ENCODE results near the gene HOTAIR.
A peak's percentile ranks its signal among the peaks of the same experiment; 100 is the strongest.

The HOTAIR gene

DNA sequence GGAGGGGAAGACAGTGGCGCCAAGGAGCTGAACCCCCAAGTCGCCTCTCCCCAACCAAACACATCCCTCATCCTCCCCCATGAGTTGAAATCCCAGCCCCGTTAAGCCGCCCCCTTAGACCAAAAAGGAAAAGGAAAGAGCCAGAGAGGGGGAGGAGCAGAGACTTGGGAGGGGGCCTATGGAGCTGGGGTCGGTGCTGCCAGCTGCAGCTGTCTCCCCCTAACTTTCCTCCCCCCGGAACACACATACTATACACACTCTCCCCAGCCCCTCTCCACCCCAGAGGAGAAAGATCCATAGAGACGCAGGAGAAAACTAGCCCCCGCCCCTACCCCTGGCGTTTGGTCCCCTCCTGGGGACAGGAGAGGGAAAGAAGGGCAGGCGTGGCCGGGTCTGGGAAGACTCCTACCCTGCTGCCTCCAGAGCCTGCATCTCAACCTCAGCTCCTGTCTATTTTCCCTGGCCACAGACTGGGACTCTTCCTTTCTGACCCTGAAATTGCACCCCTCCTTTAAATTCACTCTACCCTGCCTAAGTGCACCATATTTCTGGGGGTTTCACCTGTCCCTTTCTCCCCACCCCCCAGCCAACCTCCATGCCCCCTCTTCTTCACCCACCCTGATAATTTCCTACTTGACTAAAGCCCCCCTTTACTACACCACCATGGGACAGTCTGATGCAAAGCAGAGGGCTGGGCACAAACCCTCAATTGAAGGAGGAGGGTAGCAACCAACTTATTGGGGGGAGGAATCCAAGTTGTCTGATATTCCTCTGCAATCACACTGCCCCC is 23.6 kb upstream of the HOTAIR start:
- DNase-seq: no peak

DNA sequence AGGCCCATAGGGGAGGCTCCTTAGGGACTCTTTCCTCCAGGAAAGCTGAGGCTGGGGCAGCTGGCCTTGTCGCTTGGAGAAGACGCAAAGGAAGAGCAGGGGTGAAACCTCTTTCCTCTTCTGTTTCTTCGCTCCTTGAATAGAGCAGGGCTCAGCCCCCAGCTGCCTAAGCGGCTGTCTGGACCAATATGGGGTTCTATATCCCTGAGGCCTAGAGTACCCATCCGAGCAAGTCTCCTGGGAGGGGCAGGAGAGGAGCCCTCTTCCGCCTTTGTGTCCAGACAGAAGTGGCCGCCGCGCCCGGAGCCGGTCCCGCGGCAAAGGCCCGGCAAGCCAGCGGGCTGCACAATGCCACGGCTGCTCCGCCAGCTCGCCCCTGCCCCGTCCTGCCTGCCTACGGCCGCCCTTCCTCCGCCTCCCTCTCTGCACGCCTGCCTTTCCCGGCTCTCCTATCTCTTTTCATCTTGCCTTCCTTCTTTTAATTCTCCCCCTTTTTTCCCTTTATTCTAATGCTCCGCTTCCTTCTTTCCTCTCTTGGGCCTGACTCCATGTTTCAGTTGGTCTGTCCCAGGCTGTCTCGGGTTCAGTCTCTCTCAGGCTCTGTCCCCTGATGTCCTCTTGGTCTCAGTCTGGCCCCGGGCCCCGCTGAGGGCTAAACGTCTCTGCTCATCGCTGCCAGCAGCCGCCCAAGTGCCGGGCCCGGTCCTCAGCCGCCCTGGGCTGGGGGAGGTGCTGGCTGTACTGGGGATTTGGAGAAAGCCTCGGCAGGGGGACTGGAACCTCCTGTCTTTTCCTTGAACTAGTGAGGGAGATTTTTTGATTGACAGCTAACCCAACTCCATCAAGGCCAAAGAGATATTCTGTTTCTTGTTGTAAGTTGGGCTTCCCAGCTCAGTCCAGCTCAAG is 22.7 kb upstream of the HOTAIR start:
- DNase-seq: no peak

DNA sequence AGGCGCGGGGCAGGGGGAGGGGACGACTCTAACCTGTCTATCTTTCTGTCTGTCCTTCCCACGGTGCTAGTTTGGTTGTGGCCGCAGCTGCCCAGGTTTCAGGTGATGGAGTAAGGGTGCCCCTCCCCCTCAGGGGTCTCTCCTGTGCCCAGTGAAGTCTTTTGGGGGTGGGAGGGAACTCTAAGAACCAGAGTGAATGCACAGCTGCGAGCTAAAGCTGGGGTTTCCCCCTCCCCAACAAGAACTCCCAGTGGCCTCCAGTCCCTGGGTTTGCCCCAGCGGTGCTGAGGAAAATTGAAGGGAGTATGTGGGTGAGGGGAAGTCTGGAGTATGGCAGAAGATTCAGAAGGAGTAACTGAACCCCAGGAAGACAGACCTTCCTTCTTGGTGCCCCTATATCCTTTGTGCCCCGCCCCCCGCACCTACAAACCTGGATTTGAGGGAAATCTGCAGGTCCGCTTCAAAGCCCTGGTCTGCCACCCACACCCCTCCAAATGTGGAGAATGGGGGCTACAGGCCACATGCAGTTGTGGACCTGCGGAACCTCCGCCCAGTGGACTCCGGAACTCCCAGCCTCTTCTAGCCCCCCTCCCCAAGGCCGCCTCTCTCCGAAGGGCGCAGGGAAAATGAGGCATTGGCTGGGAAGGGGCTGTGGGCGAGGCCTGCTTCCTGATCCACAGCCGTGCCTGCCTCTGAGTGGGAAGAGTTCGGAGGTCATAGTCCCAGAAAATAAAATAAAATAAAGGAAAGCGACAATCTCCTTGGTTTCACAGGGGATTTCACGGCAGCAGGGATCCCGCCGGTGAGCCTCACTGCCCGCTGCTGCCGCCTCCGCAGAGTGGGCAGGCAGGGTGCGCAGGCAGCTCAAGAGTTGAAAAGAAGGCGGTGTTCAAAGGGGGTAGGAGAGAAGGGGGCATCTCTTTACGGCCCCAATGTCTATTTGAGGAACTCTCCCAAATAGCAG is 21.8 kb upstream of the HOTAIR start:
- DNase-seq: no peak

DNA sequence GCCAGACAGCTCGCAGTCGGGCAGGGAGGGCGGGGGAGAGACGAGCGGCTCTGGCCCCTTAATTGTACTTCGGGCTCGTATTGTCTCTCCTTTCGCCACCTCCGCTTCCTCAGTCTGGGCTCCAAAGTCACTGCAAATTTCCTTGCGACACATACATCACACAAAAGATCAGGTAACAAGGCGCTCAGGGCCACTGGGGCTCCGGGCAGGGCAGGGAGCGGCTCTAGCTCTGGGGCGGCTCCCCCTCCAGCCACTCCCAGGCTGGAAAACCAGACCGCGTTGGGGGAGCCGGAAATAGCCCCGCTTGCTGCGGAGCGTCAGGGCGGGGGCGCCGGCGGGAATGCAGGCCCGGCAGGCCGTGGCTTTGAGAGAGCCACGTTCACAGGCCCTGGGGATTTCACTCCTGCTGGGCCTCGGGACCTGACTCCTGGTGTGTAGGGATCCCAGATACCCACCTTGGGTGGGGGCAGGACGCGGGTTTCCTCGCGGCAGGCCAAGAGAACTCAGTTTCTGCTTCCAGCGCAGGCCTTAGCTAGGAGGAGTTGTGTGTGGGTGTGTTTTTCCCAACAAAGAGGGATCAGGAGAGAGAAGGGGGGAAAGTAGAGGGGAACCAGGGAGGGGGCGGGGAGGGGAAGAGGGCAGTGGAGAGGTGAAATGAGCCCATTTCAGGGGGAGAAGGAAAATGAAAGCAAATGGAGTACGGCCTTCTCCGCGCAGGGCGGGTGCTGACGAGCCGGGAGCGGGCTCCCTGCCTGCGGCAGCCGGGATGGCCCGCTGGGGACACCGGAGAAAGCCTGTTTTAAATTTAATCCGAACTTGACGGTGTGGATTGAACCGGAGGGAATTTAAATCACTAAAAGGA is 20.9 kb upstream of the HOTAIR start:
- DNase-seq: no peak

DNA sequence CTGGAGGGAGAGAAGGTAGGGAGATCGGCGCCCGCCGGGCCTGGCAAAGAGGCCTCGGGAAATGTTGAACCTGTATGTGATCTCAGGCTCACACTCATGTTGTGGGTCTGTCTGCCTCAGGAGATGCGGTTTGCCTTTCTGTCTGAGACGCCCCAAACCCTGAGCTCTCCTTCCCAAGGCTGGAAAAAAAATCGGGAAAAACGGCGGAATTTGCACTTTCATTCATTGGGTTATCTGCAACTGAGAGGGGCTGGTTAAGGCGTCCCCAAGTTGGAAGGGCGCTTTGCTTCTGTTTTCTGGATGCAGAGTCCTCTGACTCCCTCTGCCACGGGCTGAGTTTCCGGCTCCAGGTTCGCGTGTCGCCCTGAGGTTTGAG is 20.2 kb upstream of the HOTAIR start:
- no peak for DNase-seq

DNA sequence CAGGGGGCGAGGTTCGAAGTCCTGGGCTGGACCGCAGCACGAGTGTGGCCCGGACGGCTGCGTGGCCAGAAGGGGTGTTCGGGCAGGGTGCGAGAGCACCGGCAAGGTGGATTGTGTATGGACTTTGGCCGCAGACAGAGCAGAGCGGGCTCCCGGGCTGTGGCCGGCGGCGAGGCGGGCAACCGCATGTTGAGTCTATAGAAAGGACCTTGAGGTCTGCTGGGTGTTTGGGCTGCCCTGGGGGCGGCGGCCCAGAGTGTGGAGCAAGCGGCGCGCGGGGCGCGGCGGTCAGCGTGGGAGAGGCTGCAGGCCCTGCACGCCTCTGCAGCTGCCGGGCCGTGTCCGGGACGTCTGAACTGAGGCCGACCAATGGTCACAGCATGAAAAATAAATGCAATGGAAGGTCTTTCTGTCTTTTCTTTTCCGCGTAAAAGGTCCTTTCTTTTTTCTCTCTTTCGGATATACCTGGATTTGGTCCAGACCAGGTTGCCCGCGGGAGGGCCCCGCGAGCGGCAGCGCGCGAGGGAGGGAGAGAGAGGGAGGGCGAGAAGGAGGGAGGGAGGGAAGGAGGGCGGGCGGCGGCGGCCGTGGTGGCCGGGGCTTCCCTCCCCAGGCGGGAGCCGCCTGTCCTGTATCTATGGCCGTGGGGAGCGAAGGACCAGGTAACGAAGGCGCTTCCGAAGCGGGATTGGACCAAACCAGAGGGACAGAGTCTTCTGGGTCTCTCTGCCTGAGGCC is 19.7 kb upstream of the HOTAIR start:
- no peak for DNase-seq

DNA sequence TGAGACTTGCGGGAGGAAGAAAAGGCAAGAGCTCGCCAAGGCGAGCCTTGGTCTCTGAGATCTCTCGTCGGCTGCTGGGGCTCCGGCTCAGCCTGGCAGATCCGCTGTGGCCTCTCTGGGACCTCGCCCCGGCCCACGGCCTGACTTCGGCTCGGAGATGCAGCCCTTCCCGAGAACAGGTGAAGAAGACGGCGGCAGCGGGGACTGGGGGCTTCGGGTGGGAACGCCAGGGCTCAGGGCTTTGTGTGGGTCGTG is 19.2 kb upstream of the HOTAIR start:
- DNase-seq: no peak

DNA sequence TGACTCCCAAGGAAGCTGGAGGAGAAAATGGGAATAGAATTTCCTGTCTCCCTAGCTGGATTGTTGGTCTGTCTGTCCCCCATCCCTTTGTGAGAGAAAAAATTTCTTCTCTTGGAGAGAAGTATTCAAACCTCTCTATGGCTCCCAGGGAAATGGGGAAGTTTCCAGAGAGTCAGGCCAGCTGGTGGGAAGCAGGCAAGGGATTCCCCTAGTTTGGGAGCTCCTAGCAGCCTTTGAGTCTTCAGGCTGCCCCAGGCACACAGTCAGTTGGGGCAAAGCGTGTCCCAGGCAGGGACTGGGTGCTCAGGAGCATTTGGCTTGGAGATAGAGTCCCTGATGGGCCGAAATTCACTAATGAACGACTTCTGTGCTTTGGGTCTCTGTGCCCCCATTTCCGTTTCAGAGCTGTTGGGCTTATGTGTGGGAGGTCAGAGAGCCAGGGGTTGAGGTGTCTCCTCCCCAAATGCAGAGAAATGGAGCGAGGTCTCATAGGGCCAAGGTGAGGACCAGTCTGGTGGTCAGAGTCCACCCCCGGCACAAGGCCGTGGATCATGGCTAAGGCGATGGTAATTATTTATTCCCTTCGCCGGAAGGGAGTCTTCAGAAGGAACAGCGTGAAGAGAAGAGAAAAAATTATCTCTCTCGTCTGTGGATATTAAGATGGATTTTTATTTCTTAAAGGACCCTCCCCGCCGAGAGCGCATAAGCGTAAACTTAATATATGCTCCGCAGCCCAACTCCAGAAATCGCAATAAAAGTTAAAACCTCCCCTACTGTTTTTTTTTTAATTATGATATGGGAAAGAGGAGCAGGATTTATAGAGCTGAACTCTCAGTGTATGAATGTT is 18.6 kb upstream of the HOTAIR start:
- DNase-seq: no peak

DNA sequence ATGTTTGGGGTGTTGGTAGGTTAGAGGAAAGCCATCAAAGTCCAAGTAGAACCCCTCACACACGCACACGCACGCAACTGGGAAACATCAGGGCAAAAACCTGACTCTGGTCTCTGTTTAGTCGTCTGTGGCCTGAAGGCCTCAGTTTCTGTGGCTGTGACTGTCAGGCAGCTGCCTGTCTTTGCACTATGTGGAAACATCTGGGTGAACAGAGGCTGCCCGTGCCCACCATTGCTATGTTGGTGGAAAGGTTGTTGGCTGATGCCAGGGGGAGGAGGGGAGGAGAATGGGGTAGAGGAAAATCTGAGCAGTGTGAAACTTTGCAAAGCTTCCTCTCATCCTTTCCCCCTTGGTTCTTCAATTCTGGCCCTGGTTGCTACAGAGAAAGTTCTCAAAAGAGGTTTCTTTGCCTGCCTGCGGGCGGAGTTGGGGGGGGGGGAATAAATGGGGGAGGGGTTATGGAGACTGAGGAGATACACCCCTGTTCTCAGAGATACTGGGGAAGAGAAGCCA is 17.7 kb upstream of the HOTAIR start:
- DNase-seq: no peak

DNA sequence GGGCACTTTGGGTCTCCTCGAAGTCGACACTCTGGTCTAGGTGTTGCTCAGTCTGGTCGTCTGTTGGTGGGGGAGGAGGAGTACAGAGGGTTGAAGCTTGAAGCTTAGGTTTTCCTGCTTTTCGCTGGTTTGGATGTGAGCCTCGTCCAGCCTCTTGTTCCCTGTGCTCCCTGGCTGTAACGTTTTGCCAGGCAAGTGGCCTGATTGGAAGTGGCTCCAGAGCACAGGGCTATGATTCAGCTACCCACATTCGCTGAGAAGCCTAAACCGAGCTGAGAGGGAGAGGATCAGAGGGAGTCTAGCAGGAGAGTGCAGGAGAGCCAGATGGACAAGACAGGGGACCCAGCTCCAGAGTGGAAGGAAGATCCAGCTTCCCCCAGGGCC is 16.3 kb upstream of the HOTAIR start:
- DNase-seq: no peak

DNA sequence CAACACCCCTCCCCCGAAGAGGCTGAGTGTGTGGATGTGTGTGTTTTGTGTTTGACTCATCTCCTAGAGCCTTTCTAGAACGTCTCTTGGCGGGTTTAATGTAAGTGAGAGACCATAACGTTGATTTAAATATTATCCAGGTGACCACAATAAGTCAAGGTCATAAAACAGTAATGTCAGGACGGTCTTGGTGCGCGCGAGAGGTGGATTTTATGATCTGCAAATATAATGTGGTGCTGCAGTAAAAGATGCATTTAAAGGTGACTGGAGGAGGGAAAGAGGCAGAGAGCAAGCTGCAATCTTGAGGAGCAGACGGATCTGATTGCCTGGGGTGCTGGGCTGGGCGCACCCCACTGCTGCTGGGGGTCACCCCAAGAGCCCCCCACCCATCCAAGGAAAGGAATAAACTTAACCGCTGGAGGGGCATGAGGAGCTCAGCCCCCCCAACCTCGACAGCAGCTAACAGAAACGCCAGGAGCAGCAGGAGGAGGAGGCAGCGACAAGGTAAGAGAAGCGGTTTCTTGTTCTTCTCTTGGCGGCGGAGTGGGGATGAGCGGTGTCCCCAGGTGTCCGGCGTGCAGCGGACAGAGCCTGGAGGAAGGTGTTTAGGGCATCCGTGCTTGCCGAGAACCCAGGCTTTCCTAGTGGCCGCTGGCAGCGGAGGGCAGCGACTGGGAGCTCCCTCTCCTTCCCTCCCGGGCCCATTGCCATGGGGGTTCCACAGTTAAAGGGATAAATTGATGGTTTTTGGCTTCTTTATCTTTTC is 15.7 kb upstream of the HOTAIR start:
- DNase-seq: no peak

DNA sequence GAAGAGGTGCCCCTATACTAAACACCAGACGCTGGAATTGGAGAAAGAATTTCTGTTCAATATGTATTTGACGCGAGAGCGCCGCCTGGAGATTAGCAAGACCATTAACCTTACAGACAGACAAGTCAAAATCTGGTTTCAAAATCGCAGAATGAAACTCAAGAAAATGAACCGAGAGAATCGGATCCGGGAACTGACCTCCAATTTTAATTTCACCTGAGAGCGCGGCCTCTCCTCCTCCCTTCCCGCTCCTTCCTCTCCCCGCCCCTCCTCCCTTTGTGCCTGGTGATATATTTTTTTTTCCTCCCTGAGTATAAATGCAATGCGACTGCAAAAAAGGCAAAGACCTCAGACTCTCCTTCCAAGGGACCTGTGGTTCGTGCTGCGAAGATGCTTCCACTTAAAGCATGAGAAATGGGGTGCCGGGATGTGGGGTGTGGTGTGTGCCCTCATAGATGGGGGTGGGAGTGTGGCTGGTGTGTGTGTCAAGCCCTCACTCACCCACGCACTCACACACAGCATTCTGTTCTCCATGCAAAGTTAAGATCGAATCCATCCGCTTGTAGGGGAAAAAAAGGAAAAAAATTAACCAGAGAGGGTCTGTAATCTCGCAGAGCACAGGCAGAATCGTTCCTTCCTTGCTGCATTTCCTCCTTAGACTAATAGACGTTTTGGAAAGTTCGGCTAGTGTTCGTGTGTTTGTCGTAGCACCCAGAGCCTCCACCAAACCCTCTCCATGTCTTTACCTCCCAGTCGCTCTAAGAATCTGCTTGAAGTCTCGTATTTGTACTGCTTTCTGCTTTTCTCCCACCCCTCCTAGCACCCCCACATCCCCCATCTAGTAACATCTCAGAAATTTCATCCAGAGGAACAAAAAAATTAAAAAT is 14.7 kb upstream of the HOTAIR start:
- peak in 1 of 2 donors; percentile 42 for DNase-seq

DNA sequence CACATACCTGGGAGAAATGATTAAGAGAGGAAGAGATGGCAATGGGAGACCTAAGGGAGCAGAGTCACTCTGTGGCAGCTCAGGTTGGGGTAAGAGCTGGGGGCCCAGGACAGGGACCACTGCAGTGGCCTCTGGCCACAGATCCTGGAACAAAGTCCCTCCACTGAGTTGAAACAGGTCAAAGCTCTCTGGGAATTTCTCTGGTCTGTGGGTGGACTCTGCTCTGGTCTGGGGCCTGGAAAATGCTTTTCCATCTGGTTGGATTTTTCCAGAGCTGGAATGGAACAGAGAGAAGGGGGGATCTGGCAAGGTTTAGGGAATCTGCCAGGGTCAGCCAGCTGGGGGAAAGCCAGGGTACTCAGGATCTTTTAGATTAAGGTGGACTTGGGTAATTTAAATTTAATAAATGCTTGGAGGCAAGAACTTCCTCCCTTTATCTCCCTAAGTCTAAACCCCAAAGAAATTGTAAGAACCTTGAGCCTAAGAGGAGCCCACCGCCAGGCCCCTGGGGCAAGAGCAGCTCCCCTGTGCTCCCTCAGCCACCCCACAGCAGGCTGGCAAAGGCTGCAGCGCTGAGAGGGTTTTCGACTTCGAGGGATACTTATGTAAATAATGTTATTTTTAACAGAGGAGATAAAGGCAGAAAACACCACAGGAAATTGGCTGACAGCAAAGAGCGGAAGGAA is 13.9 kb upstream of the HOTAIR start:
- DNase-seq: no peak

DNA sequence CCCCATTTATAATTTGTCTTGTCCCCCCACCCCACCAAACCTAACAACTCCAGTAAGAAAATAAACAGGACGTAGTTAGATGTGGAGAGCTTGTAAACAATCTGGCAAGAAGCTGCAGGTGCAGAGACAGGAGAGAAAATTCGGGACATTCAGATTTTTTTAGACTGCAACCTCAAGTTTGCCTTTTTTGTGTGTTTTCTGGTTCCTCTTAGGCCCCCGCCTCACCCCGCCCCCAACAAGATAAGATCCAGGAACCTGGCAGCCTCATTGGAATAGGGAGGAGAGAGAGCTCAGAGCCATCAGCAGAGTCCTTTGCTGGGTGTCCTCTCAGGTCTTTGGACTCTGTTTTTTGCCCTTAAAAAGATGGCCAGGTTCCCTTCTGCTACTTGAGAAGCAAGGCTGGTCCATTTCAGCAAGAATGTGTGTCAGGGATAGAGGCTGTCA is 13.1 kb upstream of the HOTAIR start:
- DNase-seq: no peak

DNA sequence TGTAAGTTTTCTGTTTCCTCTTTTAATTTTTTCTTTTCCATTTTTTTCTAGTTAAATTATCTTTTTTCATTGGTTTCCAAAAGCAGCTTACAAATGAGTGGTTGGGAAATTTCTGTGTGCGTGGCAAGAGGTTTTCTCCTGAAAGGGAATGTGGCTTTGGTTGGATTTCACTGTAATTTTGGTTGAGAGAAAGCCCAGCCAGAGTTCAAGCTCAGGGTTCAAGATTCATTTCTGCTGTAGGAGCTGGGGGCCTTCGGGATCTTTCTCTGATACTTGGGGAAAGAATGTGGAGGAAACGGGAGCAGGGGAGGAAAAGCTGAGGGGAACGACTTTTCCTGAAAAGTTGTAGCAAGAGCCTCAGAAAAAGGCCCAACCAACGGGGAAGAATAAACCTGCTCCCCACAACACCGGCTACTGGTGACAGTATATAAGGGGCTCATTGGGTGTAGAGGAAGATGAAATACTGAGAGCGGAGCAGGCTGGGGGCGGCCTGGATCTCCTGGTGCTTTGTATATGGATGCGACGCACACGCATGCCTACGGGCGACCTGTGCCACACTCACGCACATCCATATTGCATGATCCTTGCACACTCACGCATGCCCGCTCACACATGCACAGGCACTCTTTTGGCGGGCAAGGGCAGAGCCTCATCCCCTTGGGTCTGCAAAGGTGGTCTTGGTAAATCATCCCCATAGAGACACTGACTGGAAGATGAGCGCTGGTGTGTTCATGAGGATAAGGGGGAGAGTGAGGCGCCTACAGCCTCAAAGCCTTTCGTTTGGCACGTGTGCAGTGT is 12.1 kb upstream of the HOTAIR start:
- no peak for DNase-seq

DNA sequence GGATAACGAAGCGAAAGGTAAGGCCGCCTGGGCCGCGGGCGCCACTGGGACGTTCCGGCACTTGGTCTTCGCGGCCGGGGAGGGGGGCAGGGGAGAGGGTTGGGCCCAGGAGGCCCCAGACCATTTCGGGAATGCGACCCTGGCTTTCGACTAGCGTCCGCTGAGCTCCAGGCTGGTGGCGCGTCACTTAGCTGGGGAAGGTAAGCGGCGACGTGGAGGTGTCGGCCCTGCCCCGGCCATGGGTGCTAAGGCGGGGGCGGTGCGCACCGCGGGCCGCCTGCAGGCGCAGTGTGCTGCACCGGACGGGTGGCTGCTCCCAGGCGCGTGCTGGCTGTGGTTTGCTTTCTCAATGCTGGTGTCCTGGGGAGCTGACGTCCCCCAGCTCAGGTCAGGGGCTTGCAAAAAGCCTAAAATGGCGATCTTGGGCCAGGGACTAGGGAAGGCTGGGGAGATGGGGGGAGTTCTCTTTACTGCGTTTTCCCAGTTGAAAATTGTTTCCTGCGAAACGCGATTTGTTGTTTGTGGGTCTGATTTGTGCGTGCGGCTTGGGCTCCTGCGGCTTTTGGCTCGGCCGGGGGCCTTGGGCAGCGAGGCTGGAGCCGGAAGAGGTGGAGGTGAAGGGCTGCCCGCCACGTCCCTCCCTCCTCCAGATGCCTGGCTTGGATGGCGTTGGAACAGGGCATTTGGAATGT is 11.4 kb upstream of the HOTAIR start:
- no peak for DNase-seq

DNA sequence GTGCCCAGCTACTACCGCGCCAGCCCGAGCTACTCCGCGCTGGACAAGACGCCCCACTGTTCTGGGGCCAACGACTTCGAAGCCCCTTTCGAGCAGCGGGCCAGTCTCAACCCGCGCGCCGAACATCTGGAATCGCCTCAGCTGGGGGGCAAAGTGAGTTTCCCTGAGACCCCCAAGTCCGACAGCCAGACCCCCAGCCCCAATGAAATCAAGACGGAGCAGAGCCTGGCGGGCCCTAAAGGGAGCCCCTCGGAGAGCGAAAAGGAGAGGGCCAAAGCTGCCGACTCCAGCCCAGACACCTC is 10.9 kb upstream of the HOTAIR start:
- DNase-seq: no peak
